HG03108 (cell line): ENCODE measurements around the gene CA10.

ENCODE experiments used
- ATAC-seq: cut with Tn5 transposase; IDR thresholded peaks from one replicate; pipeline ENCODE4 v1.9.1; 2021; ENCODE audit warnings: moderate library complexity; ENCODE audit not compliant: unreplicated experiment

Gene CA10

GRCh38 chr17:52049051-52049450 is 109.5 kb downstream of the CA10 start:
- ATAC-seq: no peak

GRCh38 chr17:52048137-52048898 is 110.2 kb downstream of the CA10 start:
- ATAC-seq: no peak

- no peak for ATAC-seq
These were observed 111.4 kb downstream of the CA10 start for GRCh38 chr17:52047086-52047485.

DNA sequence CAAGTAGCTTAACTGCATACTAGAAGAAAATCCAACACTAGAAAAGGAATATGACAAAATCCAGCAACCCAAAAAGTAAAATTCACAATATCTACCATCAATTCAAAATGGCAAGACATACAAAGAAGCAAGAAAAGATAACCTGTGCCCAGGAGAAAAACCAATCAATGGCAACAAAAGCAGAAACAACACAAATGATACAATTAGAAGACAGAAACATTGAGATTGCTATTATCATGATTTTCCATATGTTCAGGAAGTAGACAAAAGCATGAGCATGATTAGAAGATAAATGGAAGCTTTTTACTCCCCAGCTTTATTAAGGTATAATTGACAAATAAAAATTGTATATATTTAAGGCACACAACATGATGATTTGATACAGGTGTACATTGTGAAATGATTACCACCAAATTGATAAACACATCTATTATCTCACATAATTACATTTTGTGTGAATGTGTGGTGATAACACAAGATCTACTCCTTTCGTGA is 117.3 kb downstream of the CA10 start:
- no peak for ATAC-seq

- no peak for ATAC-seq
These were observed 122.1 kb downstream of the CA10 start for GRCh38 chr17:52036416-52036815.

GRCh38 chr17:52035336-52035915 is 123.1 kb downstream of the CA10 start:
- no peak for ATAC-seq

DNA sequence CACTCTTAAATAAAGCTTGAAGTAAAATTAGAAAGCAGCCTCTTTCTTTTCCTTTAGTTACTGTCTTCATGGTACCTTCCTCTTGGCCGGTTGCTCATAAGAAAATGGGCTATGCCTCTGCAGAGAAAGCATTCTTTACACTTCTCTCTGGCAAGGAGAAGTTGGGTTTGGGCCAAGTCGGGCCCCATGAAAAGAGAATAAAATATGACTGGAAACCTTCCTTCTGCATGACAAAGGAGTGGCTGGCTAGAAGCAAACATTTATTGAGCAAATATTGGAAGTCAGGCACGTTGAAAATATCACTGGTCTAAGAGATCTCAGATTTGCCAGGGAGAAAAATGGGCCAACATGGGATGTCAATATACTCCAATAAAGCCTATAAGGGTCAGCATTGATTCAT is 126.1 kb downstream of the CA10 start:
- no peak for ATAC-seq

GRCh38 chr17:52030052-52030451 is 128.5 kb downstream of the CA10 start:
- ATAC-seq: no peak

- no peak for ATAC-seq
These were observed 130.8 kb downstream of the CA10 start for GRCh38 chr17:52027620-52028295.

DNA sequence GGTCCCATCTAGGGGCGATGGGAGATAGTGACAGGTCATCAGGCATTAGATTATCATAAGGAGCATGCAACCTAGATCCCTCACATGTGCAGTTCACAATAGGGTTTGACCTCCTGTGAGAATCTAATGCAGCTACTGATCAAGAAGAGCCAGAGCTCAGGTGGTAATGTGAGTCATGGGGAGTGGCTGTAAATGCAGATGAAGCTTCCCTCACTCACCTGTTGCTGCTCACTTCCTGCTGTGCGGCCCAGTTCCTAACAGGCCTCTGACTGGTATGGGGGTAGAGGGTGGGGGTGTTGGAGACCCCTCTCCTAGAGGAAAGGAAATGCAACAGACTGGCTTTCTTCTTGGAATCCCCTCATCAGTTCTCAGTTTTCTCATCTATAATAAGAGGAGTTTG is 131.4 kb downstream of the CA10 start:
- ATAC-seq: no peak

DNA sequence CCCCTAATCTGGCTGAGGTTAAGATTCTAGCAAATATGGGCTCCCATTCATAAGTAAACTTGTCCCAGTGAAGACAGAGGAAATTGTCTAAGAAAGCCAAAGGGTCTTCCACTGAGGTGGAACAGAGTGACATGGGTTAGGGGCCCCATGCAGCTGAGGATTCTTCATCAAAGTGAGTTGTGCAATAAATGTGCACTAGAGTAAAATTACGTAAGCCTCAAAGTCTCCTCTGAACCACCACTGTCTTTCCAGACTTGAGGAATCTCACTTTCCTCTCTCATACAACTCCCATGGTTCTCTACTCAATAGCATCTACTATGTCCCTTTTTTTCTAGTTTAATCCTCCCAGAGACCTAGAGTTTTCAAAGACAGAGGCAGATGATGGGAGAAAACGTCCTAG is 132.4 kb downstream of the CA10 start:
- no peak for ATAC-seq

DNA sequence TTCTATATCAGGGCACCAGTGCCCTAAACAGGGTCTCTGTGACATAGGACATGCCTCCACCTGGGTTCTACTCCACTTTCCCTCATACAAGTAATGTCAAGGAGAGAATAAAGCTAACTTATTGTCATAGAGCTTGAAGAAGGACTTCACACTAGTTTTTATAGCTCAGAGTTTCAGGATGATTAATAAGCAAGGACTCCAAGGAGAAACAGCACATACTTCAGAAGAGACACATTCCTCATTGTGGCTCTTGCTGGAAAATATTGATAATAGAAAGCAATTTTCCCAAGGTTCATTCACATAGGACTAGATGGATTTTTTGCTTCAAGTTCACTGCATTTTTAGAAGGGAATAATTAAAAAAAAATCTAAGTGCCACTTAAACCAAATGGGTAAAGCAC is 133.3 kb downstream of the CA10 start:
- no peak for ATAC-seq

- no peak for ATAC-seq
These were observed 134.1 kb downstream of the CA10 start for GRCh38 chr17:52024300-52024870.

DNA sequence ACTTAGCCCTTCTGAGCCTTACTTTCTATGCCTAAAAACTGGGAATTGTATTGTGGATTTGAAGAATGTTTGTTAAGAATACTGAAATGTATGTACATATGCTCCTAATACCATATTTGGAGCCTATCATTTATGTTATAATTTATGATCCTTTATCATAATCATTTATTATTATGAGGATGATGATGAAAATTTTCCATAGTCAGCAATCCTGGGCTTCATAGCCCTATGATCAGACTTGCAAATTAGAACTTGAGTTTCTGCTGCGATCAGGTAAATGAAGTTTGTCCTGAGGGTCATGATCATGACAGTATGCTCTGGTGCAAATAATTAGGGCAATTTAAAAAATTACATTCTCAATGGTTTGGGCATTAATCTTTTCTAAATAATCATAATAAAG is 147.4 kb downstream of the CA10 start:
- no peak for ATAC-seq

GRCh38 chr17:51999654-52000053 is 158.9 kb downstream of the CA10 start:
- no peak for ATAC-seq

DNA sequence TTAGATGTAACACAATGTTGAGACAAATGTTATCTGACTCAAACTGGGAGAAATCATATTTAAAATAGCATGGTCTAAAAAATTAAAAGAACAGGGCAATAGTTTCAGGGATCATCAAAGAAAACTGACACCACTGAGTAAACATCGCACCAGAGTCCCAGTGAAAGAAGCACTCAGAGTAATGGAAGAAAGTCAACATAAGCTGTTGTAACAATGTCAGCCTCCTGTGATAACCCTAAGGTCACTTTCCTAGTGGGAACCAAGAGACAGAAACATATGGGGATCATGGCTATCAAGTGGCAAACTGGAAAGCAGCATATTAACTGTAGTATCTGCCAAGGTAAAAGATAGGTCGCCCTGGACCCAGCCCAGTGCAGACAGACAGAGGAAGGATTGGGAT is 160.8 kb downstream of the CA10 start:
- no peak for ATAC-seq

DNA sequence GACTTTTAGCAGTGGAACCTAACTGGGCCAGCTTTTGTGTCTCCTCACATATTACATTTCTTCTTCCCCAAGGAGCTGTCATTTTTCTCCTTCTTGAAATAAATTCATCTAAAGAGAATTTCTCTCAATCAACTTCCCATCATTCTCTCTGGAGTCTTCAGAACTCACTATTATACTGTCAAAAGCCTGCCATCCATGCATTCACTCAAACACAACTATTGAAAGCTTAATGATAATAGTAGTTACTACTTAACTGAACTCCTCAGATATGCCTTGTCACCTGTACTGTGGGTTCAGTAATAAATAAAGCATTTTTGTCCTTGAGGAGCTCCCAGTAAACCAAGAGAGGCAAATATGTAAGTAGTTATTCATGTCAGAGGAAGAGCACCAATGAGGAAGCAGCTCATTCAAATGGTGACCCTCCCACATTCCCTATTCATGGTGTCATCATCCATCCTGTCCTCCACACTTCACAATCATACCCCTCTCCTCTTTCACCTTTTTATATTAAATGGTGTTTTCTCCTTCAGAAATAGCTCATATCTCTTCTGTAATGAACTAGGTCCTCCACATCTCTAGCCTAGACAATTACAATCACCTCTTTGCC is 162.6 kb downstream of the CA10 start:
- no peak for ATAC-seq

- ATAC-seq: no peak
These were observed 165.6 kb downstream of the CA10 start for GRCh38 chr17:51992864-51993416.

- ATAC-seq: no peak
These were observed 187.4 kb downstream of the CA10 start for GRCh38 chr17:51971121-51971520.

DNA sequence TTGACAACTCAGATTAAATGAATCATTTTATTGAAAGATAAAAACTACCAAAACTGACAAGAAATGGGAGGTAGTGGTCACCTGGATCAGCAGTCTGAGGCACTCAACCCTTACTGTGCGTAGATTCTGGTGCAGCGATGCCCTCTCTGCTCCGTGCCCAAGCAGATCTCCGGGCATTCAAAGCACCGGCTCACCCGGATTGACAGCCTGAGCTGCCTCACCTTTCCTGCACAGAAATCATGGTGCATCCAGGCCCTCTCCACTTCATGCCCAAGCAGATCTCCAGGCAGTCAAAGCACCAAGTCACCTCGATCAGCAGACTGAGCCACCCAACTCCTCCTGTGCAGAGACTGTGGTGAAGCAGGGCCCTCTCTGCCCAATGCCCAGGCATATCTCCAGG is 196.8 kb downstream of the CA10 start:
- ATAC-seq: no peak

GRCh38 chr17:51957786-51958185 is 200.7 kb downstream of the CA10 start:
- no peak for ATAC-seq
